Measurements from ENCODE around the gene FAH. TPM values are rescaled to one million over a fixed set of nuclear protein-coding genes. Genes with fewer than 3 reads are reported as not detected.
"Not testable (repeated sequence)": the region's sequence is repeated elsewhere in the genome, so short reads cannot be mapped to it uniquely, and the experiment has no call there.

FAH gene
- total RNA-seq, 1 donor: 38.1 TPM

DNA sequence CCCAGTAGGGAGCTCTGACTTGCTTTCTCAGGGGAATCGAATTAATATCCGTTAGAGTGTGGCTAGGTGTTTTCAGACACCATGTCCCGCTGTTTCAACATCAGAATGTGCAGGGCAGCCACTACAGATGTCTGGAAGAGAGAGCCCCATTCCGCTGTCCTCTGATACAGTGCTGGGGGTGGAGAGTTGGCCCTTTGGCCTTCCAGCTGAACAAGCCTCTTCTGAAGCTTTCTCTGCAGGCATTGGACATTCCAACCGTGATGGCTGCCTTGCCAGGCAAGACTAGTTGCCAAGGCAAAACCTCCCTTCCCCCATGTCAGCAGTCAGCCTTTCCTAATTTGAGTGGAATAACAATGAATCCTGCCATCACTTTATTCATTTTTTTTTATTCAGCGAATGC, 1.5 kb downstream of the FAH start:
- no peak for DNase-seq (ENCODE audit: low read depth)
- no peak for TF ChIP-seq CTCF (IDR thresholded peaks at IDR 0.05; ENCODE audit: insufficient read depth, low read length)
- H3K4me3 ChIP-seq (ENCODE audit: low read depth, low read length): no peak overlapping the region

DNA sequence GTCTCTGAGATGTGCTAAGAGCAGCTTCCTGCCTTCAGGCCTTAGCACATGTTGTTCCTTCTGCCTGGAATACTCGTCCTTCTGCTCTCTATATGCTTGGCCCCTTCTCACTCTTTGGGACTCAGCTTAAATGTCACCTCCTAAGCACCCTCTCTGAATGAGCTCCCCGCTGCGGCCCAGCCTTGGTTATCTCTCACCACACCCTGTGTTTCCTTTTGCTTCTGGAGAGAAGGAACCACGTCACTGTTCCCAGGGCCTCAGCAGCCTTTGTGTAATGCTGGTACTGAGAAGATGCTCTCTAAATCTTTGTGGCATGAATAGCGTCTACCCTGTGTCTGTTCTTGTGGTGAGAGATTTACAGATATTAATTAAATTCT, 2.2 kb downstream of the FAH start:
- TF ChIP-seq CTCF (IDR thresholded peaks at IDR 0.05; ENCODE audit: insufficient read depth, low read length): no peak
- DNase-seq (ENCODE audit: low read depth): no peak
- no peak overlapping the region for H3K4me3 ChIP-seq (ENCODE audit: low read depth, low read length)

DNA sequence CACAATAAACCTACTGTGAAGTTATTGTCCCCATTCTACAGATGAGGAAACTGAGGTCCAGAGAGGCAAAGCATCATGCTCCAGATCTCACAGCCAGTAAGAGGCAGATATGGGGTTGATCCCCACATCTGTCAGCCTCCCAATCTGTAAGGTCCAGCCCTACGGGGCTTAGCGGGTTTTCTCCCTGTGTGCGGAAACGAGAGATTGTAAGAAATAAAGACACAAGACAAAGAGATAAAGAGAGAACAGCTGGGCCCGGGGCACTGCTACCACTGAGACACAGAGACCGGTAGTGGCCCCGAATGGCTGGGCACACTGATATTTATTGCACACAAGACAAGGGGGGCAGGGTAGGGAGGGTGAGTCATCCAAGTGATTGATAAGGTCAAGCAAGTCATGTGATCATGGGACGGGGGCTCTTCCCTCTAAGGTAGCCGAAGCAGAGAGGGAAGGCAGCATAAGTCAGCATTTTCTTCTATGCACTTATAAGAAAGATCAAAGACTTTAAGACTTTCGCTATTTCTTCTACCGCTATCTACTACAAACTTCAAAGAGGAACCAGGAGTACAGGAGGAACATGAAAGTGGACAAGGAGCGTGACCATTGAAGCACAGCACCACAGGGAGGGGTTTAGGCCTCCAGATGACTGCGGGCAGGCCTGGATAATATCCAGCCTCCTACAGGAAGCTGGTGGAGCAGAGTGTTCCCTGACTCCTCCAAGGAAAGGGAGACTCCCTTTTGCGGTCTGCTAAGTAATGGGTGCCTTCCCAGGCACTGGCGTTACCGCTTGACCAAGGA, 2.8 kb downstream of the FAH start:
- not testable (repeated sequence) for DNase-seq (ENCODE audit: low read depth); H3K4me3 ChIP-seq (ENCODE audit: low read depth, low read length)

- DNase-seq (ENCODE audit: low read depth): no peak
- no peak overlapping the region for H3K4me3 ChIP-seq (ENCODE audit: low read depth, low read length)
- TF ChIP-seq CTCF (IDR thresholded peaks at IDR 0.05; ENCODE audit: insufficient read depth, low read length): no peak
Measured at GRCh38 chr15:80156176-80156720, 3.4 kb downstream of the FAH start.

DNA sequence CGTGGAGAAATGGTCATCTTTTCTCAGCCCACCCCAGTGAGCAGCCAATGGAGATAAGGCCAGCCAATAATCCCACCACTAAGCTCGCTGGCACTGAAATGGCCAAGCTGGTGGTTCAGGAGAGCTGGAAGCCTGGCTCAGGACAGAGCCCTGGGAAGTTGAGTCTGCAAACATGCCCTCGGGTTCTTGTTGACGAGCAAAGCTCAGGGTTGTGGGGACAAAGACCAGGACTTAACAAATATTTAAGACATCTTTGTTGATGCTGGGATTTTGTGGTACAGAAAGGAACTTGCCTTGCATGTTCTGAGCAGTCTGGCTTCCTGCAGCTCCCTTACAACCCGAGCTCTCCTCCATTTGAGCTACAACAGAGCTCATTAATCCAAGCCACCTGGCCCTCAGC, 4.4 kb downstream of the FAH start:
- TF ChIP-seq CTCF (IDR thresholded peaks at IDR 0.05; ENCODE audit: insufficient read depth, low read length): no peak
- no peak for DNase-seq (ENCODE audit: low read depth)
- H3K4me3 ChIP-seq (ENCODE audit: low read depth, low read length): no peak overlapping the region

DNA sequence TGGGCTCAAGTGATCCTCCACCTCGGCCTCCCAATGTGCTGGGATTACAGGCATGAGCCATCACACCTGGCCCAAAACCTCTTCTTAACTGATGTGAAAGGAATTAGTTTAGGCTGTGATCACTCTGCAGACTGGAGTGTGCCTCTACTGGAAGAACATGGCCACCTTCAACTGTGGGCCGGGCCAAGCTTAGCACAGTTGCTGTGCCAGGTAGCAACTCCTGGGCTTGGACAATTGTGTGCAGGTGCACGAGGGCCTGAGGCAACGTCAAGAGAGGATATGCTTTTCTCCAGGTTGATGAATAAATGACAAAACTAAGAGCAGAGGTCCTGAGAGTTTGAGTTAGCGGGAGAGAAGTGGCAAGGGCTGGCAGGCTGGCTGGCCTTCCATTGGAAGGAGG, 6.5 kb downstream of the FAH start:
- no peak for TF ChIP-seq CTCF (IDR thresholded peaks at IDR 0.05; ENCODE audit: insufficient read depth, low read length)
- no peak for DNase-seq (ENCODE audit: low read depth)
- H3K4me3 ChIP-seq (ENCODE audit: low read depth, low read length): no peak overlapping the region

- TF ChIP-seq CTCF (IDR thresholded peaks at IDR 0.05; ENCODE audit: insufficient read depth, low read length): no peak
Measured at GRCh38 chr15:80159811-80160569, 7.2 kb downstream of the FAH start.

More at GRCh38 chr15:80159811-80160569, 7.2 kb downstream of the FAH start:
- DNase-seq (ENCODE audit: low read depth): peak; percentile 70
- H3K4me3 ChIP-seq (ENCODE audit: low read depth, low read length): no peak overlapping the region
